H1 (cell line): ENCODE data around the gene IER5. TPM values are rescaled to one million over a fixed set of nuclear protein-coding genes. Genes with fewer than 3 reads are reported as not detected.

Experiments used
- CTCF ChIA-PET: fragments of 300-600 bp; sonication (Branson Sonifier 250); formaldehyde crosslinking; loops from one replicate; lab custom pipeline; 2021; ENCODE audit not compliant: partially characterized antibody; lab: Charles Lee
- POLR2A ChIA-PET: fragments of 300-600 bp; sonication (Branson Sonifier 250); formaldehyde crosslinking; loops from one replicate; lab custom pipeline; 2021; ENCODE audit warnings: inconsistent platforms; ENCODE audit not compliant: partially characterized antibody; lab: Charles Lee
- DNase-seq, 2 experiments: peaks; one replicate each; pipeline versions ENCODE4 v3.0.0 to v3.0.0-alpha.2; 2010 to 2022; ENCODE audit warnings: low spot score in 2 of 2, low read depth in 1 of 2, mixed read lengths in 1 of 2
- FAIRE-seq: peaks from 2 replicates; lab custom pipeline; 2011; peaks lifted over from hg19 to GRCh38; lab: Jason Lieb, UNC
- H2AFZ ChIP-seq: 2 replicates; pipeline ENCODE4 v1.8.1; 2012; ENCODE audit warnings: low read length, inconsistent platforms
- H2AK5ac ChIP-seq: 2 replicates; pipeline ENCODE4 v1.6.1; 2013; ENCODE audit warnings: low read depth, low read length
- H2BK120ac ChIP-seq: replicated peaks from 2 replicates; pipeline ENCODE3; 2013; ENCODE audit warnings: low read depth, low read length, inconsistent platforms
- H2BK12ac ChIP-seq: 2 replicates; pipeline ENCODE4 v1.6.1; 2013; ENCODE audit warnings: low read depth, low read length
- H2BK15ac ChIP-seq: 2 replicates; pipeline ENCODE4 v1.6.1; 2013; ENCODE audit warnings: low read length
- H2BK20ac ChIP-seq: 2 replicates; pipeline ENCODE4 v1.6.1; 2013; ENCODE audit warnings: low read length
- H2BK5ac ChIP-seq: 2 replicates; pipeline ENCODE4 v1.6.1; 2013; ENCODE audit warnings: low read depth, low read length
- H3K14ac ChIP-seq: 2 replicates; pipeline ENCODE4 v1.6.1; 2013; ENCODE audit warnings: inconsistent platforms; ENCODE audit not compliant: insufficient read length
- H3K18ac ChIP-seq: 2 replicates; pipeline ENCODE4 v1.6.1; 2013; ENCODE audit warnings: low read length; ENCODE audit errors: extremely low read depth
- H3K23ac ChIP-seq: 2 replicates; pipeline ENCODE4 v1.6.1; 2013; ENCODE audit warnings: inconsistent platforms; ENCODE audit not compliant: insufficient read length
- H3K23me2 ChIP-seq: 2 replicates; pipeline ENCODE4 v1.6.1; 2013; ENCODE audit warnings: low read depth, low read length
- H3K27ac ChIP-seq: 2 replicates; pipeline ENCODE4 v1.6.1; 2011; ENCODE audit warnings: low read depth, low read length, inconsistent platforms
- H3K27me3 ChIP-seq, 4 experiments: replicated peaks in 1 of 4; 1 replicate in 1 of 4; 2 replicates in 3 of 4; pipeline versions ENCODE4 v1.6.1 to v1.8.1; 2011 to 2013; ENCODE audit warnings: low read length in 3 of 4, mild to moderate bottlenecking in 3 of 4, inconsistent platforms in 2 of 4, mixed read lengths in 2 of 4, moderate library complexity in 1 of 4; ENCODE audit not compliant: control insufficient read depth in 3 of 4, insufficient read depth in 3 of 4; ENCODE audit errors: extremely low read depth in 1 of 4
- H3K36me3 ChIP-seq, 4 experiments: 2 replicates each; pipeline versions ENCODE4 v1.6.1 to v1.8.1; 2011 to 2013; ENCODE audit warnings: mild to moderate bottlenecking in 4 of 4, low read length in 3 of 4, moderate library complexity in 2 of 4, control low read depth in 1 of 4, inconsistent platforms in 1 of 4; ENCODE audit not compliant: insufficient read depth in 4 of 4, control insufficient read depth in 2 of 4
- H3K4ac ChIP-seq: replicated peaks from 2 replicates; pipeline ENCODE3; 2013; ENCODE audit warnings: low read length, low read depth, mixed read lengths, inconsistent platforms; ENCODE audit not compliant: insufficient read length
- H3K4me1 ChIP-seq, 4 experiments: replicated peaks in 1 of 4; 1 replicate in 1 of 4; 2 replicates in 3 of 4; pipeline versions ENCODE4 v1.6.1 to v1.8.1; 2011 to 2013; ENCODE audit warnings: low read length in 3 of 4, inconsistent platforms in 2 of 4, mixed read lengths in 1 of 4; ENCODE audit not compliant: insufficient read depth in 4 of 4, control insufficient read depth in 3 of 4
- H3K4me2 ChIP-seq, 2 experiments: 2 replicates each; pipeline versions ENCODE4 v1.6.1 to v1.8.1; 2011 to 2013; ENCODE audit warnings: low read depth in 2 of 2, low read length in 2 of 2, control low read depth in 1 of 2, inconsistent platforms in 1 of 2, mild to moderate bottlenecking in 1 of 2; ENCODE audit not compliant: insufficient read depth in 1 of 2
- H3K4me3 ChIP-seq, 4 experiments: fragments of 200-600, 300-600 bp in 1 of 4; sonication (generic), shearing (Covaris generic), sonication (Bioruptor Twin) in 1 of 4; 2 replicates each; pipeline versions ENCODE4 v1.5.1 to v1.8.1; 2011 to 2016; ENCODE audit warnings: low read length in 4 of 4, low read depth in 3 of 4, control low read depth in 2 of 4, inconsistent platforms in 2 of 4, mild to moderate bottlenecking in 2 of 4, mixed read lengths in 1 of 4, moderate library complexity in 1 of 4; ENCODE audit not compliant: insufficient read depth in 2 of 4; ENCODE audit errors: extremely low read depth in 1 of 4
- H3K56ac ChIP-seq: replicated peaks from 2 replicates; pipeline ENCODE3; 2013; ENCODE audit warnings: low read depth, mild to moderate bottlenecking, mixed read lengths, low read length, inconsistent platforms; ENCODE audit not compliant: insufficient read length
- H3K79me1 ChIP-seq: 2 replicates; pipeline ENCODE4 v1.6.1; 2013; ENCODE audit warnings: low read depth, low read length, control low read depth
- H3K79me2 ChIP-seq, 2 experiments: 2 replicates each; pipeline versions ENCODE4 v1.6.1 to v1.8.1; 2012 to 2013; ENCODE audit warnings: low read length in 2 of 2, mild to moderate bottlenecking in 2 of 2, inconsistent platforms in 1 of 2; ENCODE audit not compliant: insufficient read depth in 2 of 2, control insufficient read depth in 1 of 2
- H3K9ac ChIP-seq, 4 experiments: replicated peaks in 1 of 4; 1 replicate in 1 of 4; 2 replicates in 3 of 4; pipeline versions ENCODE4 v1.6.1 to v1.8.1; 2011 to 2013; ENCODE audit warnings: low read depth in 3 of 4, low read length in 3 of 4, control low read depth in 2 of 4, mild to moderate bottlenecking in 2 of 4, moderate library complexity in 2 of 4, inconsistent platforms in 1 of 4; ENCODE audit errors: extremely low read depth in 1 of 4
- H3K9me3 ChIP-seq, 2 experiments: 2 replicates each; pipeline versions ENCODE4 v1.6.1 to v1.8.1; 2012 to 2013; ENCODE audit warnings: mild to moderate bottlenecking in 2 of 2, moderate library complexity in 2 of 2, control low read depth in 1 of 2, inconsistent platforms in 1 of 2, low read depth in 1 of 2, low read length in 1 of 2, mixed read lengths in 1 of 2; ENCODE audit not compliant: insufficient read depth in 2 of 2
- H4K20me1 ChIP-seq, 2 experiments: replicated peaks in 1 of 2; 2 replicates each; pipeline versions ENCODE3 to v1.8.1; 2011 to 2013; ENCODE audit warnings: inconsistent platforms in 2 of 2, low read length in 2 of 2, mild to moderate bottlenecking in 1 of 2; ENCODE audit not compliant: insufficient read depth in 2 of 2, control insufficient read depth in 1 of 2
- H4K5ac ChIP-seq: 2 replicates; pipeline ENCODE4 v1.6.1; 2013; ENCODE audit warnings: low read length, low read depth, mixed read lengths, inconsistent platforms; ENCODE audit not compliant: insufficient read length
- H4K8ac ChIP-seq: 2 replicates; pipeline ENCODE4 v1.8.0; 2013; ENCODE audit warnings: mild to moderate bottlenecking, moderate library complexity, low read length, inconsistent platforms; ENCODE audit not compliant: insufficient read depth; ENCODE audit errors: extremely low read depth
- H4K91ac ChIP-seq: replicated peaks from 2 replicates; pipeline ENCODE3; 2013; ENCODE audit warnings: low read length, mixed read lengths, inconsistent platforms; ENCODE audit not compliant: insufficient read length
- CBX5 ChIP-seq: fragments of 300-800, 300-1000 bp; sonication (generic); IDR thresholded peaks from 2 replicates; pipeline ENCODE4 v1.7.1; 2016; ENCODE audit warnings: antibody characterized with exemption, low read length, low read depth
- CEBPB ChIP-seq: IDR thresholded peaks from 2 replicates; pipeline ENCODE4 v1.6.1; 2012; ENCODE audit warnings: low read depth, low read length
- HDAC2 ChIP-seq, 2 experiments: fragments of 300-600 bp in 1 of 2; sonication (generic) in 1 of 2; IDR thresholded peaks; 2 replicates each; pipeline ENCODE4 v1.6.1; 2011 to 2012; ENCODE audit warnings: low read depth in 2 of 2, low read length in 2 of 2, mild to moderate bottlenecking in 2 of 2, moderate library complexity in 2 of 2, borderline replicate concordance in 1 of 2, inconsistent platforms in 1 of 2
- HDAC6 ChIP-seq: IDR thresholded peaks from one replicate; pipeline ENCODE4 v1.7.1; 2012; ENCODE audit warnings: low read depth, mild to moderate bottlenecking, inconsistent platforms, low read length, moderate library complexity
- KDM1A ChIP-seq: fragments of 200-600, 300-600 bp; sonication (generic); IDR thresholded peaks from 2 replicates; pipeline ENCODE4 v1.7.1; 2016; ENCODE audit warnings: mild to moderate bottlenecking, low read length, borderline replicate concordance
- NRF1 ChIP-seq: IDR thresholded peaks from 2 replicates; pipeline ENCODE4 v1.6.1; 2011; ENCODE audit warnings: mild to moderate bottlenecking, low read depth, low read length, improper control_type of control experiment
- SUZ12 ChIP-seq: fragments of 200-600 bp; sonication (generic); IDR thresholded peaks from 2 replicates; pipeline ENCODE4 v1.6.1; 2012; ENCODE audit warnings: mild to moderate bottlenecking, inconsistent platforms, low read length, moderate library complexity, mixed read lengths
- WGBS, 2 experiments: shearing (Covaris generic) in 1 of 2; methylation state at CpG; one replicate each; pipeline versions ENCODE4 v1.1.6 to v1.1.7; 2013 to 2015; ENCODE audit warnings: low lambda C conversion rate in 2 of 2, mixed read lengths in 2 of 2, inconsistent platforms in 1 of 2, low coverage in 1 of 2, missing lambda C conversion rate in 1 of 2; ENCODE audit not compliant: insufficient replicate concordance in 2 of 2, insufficient coverage in 1 of 2, insufficient read length in 1 of 2; ENCODE audit errors: extremely low coverage in 1 of 2, missing lambda C conversion rate in 1 of 2; 5-methylcytosine and 5-hydroxymethylcytosine counted together
- polyA plus RNA-seq, 7 experiments: library from polyadenylated mRNA; depleted of rRNA in 3 of 7; stranded (reverse) in 5 of 7; unstranded in 2 of 7; fragments of >200 nt in 5 of 7; fragments of 200-250 nt in 2 of 7; gene quantifications; 1 replicate in 5 of 7; 2 replicates in 1 of 7; 4 replicates in 1 of 7; pipeline versions ENCODE4 v1.2.1 to v1.2.3, GENCODE V29; 2011 to 2013; ENCODE audit warnings: missing spikeins in 2 of 7, mixed read lengths in 2 of 7
- total RNA-seq: library from RNA; stranded (reverse); fragmentation: NEBNext Ultra II Directional; extraction: Animal tissue kit (Norgen Biotek cat#: 25700); gene quantifications from 2 replicates; pipeline ENCODE4 v1.2.1, GENCODE V29; 2021

IER5 gene
- total and polyA plus RNA-seq, 2 of the 8 experiments (the other 6 are each of a cell fraction or from before 2014, with no cell fraction given) = 3.5 to 7.7 TPM

- H2BK120ac ChIP-seq = no peak overlapping the region
- H3K23ac ChIP-seq = no peak overlapping the region
- no peaks in the 10 kb centered on the region for H3K79me2 ChIP-seq
- peak overlapping the region; percentile 87 to 95; a peak in 3 of 4 replicates for H3K4me2 ChIP-seq
- H3K4me1 ChIP-seq = peaks cover 21 to 59% (median 30%) of the 10 kb centered on the region in 4 experiments
- H2BK5ac ChIP-seq = no peak overlapping the region
- no peak overlapping the region for H4K91ac ChIP-seq
- POLR2A ChIA-PET = interaction anchor here (7.5 to 14.2 kb wide), 2 partner anchors 12 to 27 kb away, joined by 37 to 253 read pairs; partner anchors contain the start of gene IER5
- H3K36me3 ChIP-seq = no peaks in the 10 kb centered on the region
- 0 out of 2 replicates have a peak overlapping the region, but pooled peaks have one; percentile 12 for H3K18ac ChIP-seq
- no peak overlapping the region for H3K56ac ChIP-seq
- no peak overlapping the region for H4K5ac ChIP-seq
- FAIRE-seq (no peak), DNase-seq (no peak)
- peaks cover 3 to 42% (median 25%) of the 10 kb centered on the region in 4 experiments for H3K27me3 ChIP-seq
- H3K9ac ChIP-seq = no peak overlapping the region
- H2BK20ac ChIP-seq = no peak overlapping the region
- H3K9me3 ChIP-seq = no peaks in the 10 kb centered on the region
- CTCF ChIA-PET = interaction anchor here (0.8 to 12.3 kb wide), 6 partner anchors 10 to 192 kb away, joined by 3 to 115 read pairs (median 4); no protein-coding TSS in a partner anchor
- TF ChIP-seq SUZ12 (no peak), HDAC6 (no peak), CBX5 (no peak), CEBPB (0 out of 2 replicates have a peak, but pooled peaks have one; percentile 19), NRF1 (no peak), KDM1A (peak; percentile 96), HDAC2 (IDR thresholded peaks at IDR 0.05; ENCODE audit: borderline replicate concordance in 1 of 2, low read depth in 2 of 2, low read length in 2 of 2) (peak in 1 of 2 experiments; percentile 87; a peak in 1 of 4 replicates)
- no peak overlapping the region for H3K14ac ChIP-seq
- no peak overlapping the region; the same call in 1 of the 2 replicates for H2BK15ac ChIP-seq
- H3K4me3 ChIP-seq = peak overlapping the region in 3 of 4 experiments; percentile 39 to 60 (median 52); a peak in 2 of 8 replicates
- no peaks in the 10 kb centered on the region for H3K79me1 ChIP-seq
- peak overlapping the region; percentile 9 for H3K4ac ChIP-seq
- H2AFZ ChIP-seq = no peak overlapping the region
- peaks cover 16% of the 10 kb centered on the region for H3K23me2 ChIP-seq
- H4K8ac ChIP-seq = no peak overlapping the region
- peak overlapping the region; percentile 42; the same call in 1 of the 2 replicates for H3K27ac ChIP-seq
- H2AK5ac ChIP-seq = no peak overlapping the region
- H2BK12ac ChIP-seq = peak overlapping the region; percentile 32; the same call in 1 of the 2 replicates
- H4K20me1 ChIP-seq = no peaks in the 10 kb centered on the region
- WGBS, 2 experiments = 68% methylated on average over 4 of the region's 4 CpGs; no CpG with 5 or more reads in 1 of the 2 experiments
These were observed 12.4 kb downstream of the IER5 start for GRCh38 chr1:181100934-181101333.
